Measurements from ENCODE around the gene MCU.

- TF ChIP-seq, protein P1, sequence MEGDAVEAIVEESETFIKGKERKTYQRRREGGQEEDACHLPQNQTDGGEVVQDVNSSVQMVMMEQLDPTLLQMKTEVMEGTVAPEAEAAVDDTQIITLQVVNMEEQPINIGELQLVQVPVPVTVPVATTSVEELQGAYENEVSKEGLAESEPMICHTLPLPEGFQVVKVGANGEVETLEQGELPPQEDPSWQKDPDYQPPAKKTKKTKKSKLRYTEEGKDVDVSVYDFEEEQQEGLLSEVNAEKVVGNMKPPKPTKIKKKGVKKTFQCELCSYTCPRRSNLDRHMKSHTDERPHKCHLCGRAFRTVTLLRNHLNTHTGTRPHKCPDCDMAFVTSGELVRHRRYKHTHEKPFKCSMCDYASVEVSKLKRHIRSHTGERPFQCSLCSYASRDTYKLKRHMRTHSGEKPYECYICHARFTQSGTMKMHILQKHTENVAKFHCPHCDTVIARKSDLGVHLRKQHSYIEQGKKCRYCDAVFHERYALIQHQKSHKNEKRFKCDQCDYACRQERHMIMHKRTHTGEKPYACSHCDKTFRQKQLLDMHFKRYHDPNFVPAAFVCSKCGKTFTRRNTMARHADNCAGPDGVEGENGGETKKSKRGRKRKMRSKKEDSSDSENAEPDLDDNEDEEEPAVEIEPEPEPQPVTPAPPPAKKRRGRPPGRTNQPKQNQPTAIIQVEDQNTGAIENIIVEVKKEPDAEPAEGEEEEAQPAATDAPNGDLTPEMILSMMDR (IDR thresholded peaks at IDR 0.05): no peak
- TF ChIP-seq POLR2AphosphoS5 (IDR thresholded peaks at IDR 0.05) (no peak), EP300 (IDR thresholded peaks at IDR 0.05) (no peak), POLR2A (IDR thresholded peaks at IDR 0.05) (no peak)
These were observed 111.0 kb downstream of the MCU start for GRCh38 chr10:72802763-72803505.

Measured in gastroesophageal sphincter (tissue), 3 donors.